GM10248 (cell line): ENCODE data around the gene SNRPD1.

ENCODE experiments used
- CTCF ChIA-PET: fragments of 300-600 bp; sonication (Branson Sonifier 250); formaldehyde crosslinking; extraction: SDS; loops from one replicate; lab custom pipeline; 2021; ENCODE audit warnings: antibody characterized with exemption; lab: Yijun Ruan, JAX
- POLR2A ChIA-PET: fragments of 350-650 bp; sonication (Branson Sonifier 250); formaldehyde crosslinking; extraction: SDS; loops from one replicate; lab custom pipeline; 2020; ENCODE audit warnings: antibody characterized with exemption; lab: Yijun Ruan, JAX
- DNase-seq: peaks from one replicate; pipeline ENCODE4 v3.0.0; 2012; ENCODE audit errors: extremely low spot score
- TF ChIP-seq, protein P1 (sequence below): IDR thresholded peaks from 2 replicates; pipeline ENCODE4 v1.5.1; 2012; ENCODE audit warnings: mild to moderate bottlenecking, low read depth; ENCODE audit errors: extremely low read depth, missing control alignments, control extremely low read depth

Gene SNRPD1

DNA sequence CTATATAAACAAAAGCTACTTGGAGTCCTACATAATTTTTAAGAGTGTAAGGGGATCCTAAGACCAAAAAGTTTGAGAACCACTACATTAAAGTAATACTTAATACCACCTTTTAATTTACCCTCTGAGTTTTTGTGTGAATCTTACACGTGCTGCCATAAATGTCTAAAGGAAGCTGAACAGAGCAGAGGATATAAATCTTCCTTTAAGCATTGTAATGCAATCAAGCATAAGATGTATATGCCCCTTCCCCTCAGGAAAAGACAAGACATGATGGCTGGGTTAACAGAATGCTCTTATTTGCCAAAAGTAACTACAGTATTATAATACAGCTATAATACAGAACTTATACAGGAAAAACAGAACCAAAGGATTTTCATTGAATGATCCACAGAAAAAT, 14.5 kb upstream of the SNRPD1 start:
- ChIA-PET CTCF (interaction anchor here (0.8 to 2.1 kb wide), 2 partner anchors 9 to 16 kb away, joined by 3 to 14 read pairs; no protein-coding TSS in a partner anchor), POLR2A (no interaction called here)
- DNase-seq: no peak
- TF ChIP-seq, protein P1, sequence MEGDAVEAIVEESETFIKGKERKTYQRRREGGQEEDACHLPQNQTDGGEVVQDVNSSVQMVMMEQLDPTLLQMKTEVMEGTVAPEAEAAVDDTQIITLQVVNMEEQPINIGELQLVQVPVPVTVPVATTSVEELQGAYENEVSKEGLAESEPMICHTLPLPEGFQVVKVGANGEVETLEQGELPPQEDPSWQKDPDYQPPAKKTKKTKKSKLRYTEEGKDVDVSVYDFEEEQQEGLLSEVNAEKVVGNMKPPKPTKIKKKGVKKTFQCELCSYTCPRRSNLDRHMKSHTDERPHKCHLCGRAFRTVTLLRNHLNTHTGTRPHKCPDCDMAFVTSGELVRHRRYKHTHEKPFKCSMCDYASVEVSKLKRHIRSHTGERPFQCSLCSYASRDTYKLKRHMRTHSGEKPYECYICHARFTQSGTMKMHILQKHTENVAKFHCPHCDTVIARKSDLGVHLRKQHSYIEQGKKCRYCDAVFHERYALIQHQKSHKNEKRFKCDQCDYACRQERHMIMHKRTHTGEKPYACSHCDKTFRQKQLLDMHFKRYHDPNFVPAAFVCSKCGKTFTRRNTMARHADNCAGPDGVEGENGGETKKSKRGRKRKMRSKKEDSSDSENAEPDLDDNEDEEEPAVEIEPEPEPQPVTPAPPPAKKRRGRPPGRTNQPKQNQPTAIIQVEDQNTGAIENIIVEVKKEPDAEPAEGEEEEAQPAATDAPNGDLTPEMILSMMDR: no peak

DNA sequence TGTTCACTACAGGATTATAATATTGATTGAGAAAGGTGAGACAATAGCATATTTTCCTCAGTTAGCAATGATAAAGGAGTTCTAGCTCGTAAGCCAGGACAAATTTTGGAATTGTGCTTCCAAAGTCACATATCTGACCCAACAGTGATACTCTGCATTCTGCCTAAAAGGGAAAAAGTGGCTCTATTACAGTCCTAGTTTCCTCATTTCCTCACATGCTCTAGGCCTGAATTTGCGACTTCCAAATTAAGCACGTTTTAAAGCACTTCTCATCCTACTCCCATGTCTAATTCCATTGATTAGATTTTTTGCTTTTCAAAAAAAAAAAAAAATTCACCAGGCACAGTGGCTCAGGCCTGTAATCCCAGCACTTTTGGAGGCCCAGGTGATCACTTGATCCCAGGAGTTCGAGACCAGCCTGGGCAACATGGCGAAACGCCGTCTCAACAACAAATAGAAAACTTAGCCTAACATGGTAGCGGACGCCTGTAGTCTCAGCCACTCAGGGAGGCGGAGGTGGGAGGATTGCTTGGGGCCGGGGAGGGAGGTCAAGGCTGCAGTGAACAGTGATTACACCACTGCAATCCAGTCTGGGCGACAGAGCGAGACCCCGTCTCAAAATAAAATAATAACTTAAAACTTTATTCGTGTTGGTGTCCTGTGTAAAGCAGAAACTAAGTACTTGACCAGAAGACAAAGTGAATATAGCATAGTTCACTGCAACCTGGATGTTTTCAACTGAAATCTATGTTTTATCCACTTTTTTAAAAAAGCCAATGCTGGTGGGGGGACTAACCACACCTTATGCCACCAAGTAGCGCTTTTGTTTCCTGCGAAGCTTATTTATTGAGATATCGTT, 13.2 kb upstream of the SNRPD1 start:
- POLR2A ChIA-PET: interaction anchor here (0.9 kb wide), 1 partner anchor 13 kb away, joined by 3 read pairs; the partner anchor contains the start of gene SNRPD1
- CTCF ChIA-PET: interaction anchor here (5.3 to 6.7 kb wide), 2 partner anchors 12 to 19 kb away, joined by 48 to 124 read pairs; partner anchors contain the start of gene SNRPD1
- no peak for DNase-seq

DNA sequence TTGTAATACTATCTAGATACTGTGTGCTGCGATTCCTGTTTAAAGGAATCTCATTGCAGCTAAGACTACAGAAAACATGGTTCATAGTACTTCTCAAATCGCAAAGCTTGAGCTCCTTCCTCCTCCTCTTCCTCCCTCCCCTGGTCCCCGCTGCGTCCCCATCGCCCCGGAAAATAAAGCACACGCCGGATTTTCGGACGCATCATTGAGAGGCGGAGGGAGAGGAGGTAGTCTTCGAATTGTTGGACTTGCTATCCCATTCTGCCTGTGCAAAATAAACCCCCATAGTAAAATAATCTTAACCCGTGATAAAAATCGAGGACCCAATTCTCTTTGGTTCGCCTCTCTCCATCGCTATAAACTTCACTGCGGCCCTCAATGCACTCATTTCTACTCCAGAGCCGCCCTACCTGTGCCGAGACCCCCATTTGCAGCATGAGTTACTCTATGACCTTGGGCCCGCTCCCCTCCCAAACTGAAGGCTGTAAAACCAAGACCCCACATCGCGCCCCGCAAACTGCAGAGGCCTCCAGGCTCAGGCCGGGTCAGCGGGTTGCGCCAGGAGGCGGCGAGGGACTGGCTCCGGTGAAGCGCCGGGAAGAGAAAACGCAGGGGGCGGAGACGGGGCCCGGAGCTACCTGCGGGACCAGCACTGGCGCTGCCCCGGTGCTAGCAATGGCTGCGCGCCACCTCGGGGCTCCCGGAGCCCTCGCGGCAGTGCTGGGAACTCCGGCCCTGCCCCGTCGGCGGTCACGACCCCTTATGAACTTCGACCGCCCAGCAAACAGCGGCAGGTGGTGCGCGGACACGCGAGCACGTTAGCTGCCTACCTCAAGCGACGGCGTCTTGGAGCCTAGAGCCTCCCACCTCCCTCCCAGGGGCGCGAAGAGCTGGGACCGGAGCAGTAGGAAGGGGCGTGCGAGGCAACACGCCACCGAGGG, 12.3 kb upstream of the SNRPD1 start:
- TF ChIP-seq, protein P1: no peak
- peak; percentile 66 for DNase-seq
- ChIA-PET POLR2A (interaction anchor here (0.8 to 1.9 kb wide), 7 partner anchors 9 to 488 kb away, joined by 3 to 7 read pairs (median 3); partner anchors contain the start of genes ABHD3, ROCK1 and SNRPD1), CTCF (interaction anchor here (0.7 to 6.7 kb wide), 44 partner anchors 9 to 250 kb away, joined by 3 to 124 read pairs (median 4); partner anchors contain the start of genes ABHD3, MIB1 and SNRPD1)

More for the DNA sequence above, 13.2 kb upstream of the SNRPD1 start:
- TF ChIP-seq, protein P1: no peak

DNA sequence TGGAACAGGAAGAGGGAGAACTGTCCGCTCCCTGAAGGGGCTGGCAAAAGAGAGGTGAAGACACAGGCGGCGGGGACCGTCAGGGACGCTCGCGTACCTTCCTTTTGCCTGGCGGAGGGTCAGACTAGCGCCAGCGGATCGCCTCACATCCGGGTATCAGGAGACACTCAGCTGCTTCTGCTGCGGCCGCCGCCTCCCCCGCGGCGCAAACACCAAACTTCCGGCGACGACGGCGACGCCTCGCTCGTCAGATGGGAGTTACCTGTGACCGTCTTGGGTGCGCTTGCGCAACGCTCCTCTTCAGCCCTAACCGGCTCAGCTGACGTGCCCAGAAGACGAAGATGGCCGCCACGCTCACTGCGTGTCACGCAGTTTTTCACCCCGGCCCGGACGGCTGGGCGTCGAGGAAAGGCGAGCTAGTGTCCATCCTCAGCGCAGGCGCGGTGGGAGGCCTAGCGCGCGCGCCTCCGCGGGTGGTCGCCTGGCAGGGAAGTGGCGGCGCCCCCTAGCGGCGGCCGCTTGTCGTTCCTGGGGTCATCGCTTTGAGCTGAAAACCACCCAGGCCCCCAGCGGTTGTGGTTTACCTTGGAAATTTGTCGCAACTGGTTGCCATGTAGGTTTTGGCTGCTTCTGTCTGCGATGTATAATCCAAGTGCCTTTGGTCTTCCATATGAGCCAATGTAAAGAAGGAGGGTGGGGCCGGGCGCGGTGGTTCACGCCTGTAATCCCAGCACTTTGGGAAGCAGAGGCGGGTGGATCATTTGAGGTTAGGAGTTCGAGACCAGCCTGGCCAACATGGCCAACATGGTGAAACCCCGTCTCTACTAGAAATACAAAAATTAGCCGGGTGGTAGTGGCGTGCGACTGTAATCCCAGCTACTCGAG, 11.3 kb upstream of the SNRPD1 start, which contains the start of gene ESCO1:
TSS of gene ESCO1 (minus strand) at position 179 of the 885 bp plus-strand sequence. CDS start 25,861 bp downstream, outside the sequence.
- ChIA-PET CTCF (interaction anchor here (0.6 to 6.7 kb wide), 49 partner anchors 10 to 250 kb away, joined by 3 to 124 read pairs (median 4); partner anchors contain the start of genes ABHD3, MIB1 and SNRPD1), POLR2A (interaction anchor here (0.8 to 1.9 kb wide), 8 partner anchors 8 to 489 kb away, joined by 3 to 7 read pairs (median 4); partner anchors contain the start of genes ABHD3, MIB1, ROCK1 and SNRPD1)
- peak; percentile 95 for DNase-seq
- TF ChIP-seq, protein P1: peak; percentile 87

DNA sequence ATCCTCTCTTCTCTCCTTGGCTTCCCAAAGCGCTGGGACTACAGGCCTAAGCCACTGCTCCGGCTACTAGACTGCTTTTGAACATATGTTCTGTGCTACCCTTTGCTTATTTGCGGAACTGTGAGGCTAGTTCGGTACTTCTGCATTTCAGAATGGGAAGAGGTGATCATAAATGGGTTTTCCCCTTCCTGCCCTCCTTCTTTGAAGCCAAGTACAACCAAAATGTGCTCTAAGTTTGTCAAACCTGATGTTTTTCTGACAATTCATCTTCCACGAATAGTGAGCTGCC, 9.9 kb upstream of the SNRPD1 start:
- TF ChIP-seq, protein P1: no peak
- ChIA-PET POLR2A (no interaction called here), CTCF (interaction anchor here (5.3 to 6.7 kb wide), 2 partner anchors 9 to 15 kb away, joined by 48 to 124 read pairs; partner anchors contain the start of gene SNRPD1)
- peak; percentile 39 for DNase-seq
